GM23338 (cell line): ENCODE results near the gene SCRG1. TPM values are rescaled to one million over a fixed set of nuclear protein-coding genes. Genes with fewer than 3 reads are reported as not detected.

Experiments
- ATAC-seq: fragments of 200-7000 bp; cut with Tn5 transposase; 3 replicates; pipeline ENCODE4 v1.9.1; 2020
- DNase-seq: peaks from one replicate; pipeline ENCODE4 v3.0.0-alpha.2; 2015; ENCODE audit warnings: low spot score
- H2AFZ ChIP-seq: fragments of 200-600 bp; sonication (generic); 2 replicates; pipeline ENCODE4 v1.8.0; 2016; ENCODE audit warnings: antibody characterized with exemption, mild to moderate bottlenecking, moderate library complexity
- H3F3A ChIP-seq: fragments of 200-600 bp; sonication (generic); replicated peaks from 2 replicates; pipeline ENCODE4 v1.8.0; 2017; ENCODE audit warnings: antibody characterized with exemption, mixed run types, low read depth
- H3K27ac ChIP-seq: fragments of 200-600 bp; sonication (generic); 2 replicates; pipeline ENCODE4 v1.6.1; 2016; ENCODE audit warnings: low read depth
- H3K27me3 ChIP-seq: fragments of 200-600 bp; sonication (generic); 2 replicates; pipeline ENCODE4 v1.8.0; 2016; ENCODE audit warnings: mild to moderate bottlenecking, mixed run types, moderate library complexity; ENCODE audit not compliant: insufficient read depth
- H3K36me3 ChIP-seq: fragments of 200-600 bp; sonication (generic); 2 replicates; pipeline ENCODE4 v1.8.0; 2016; ENCODE audit warnings: mild to moderate bottlenecking; ENCODE audit not compliant: insufficient read depth
- H3K4me1 ChIP-seq: fragments of 200-600 bp; sonication (generic); 2 replicates; pipeline ENCODE4 v1.8.0; 2016; ENCODE audit warnings: mild to moderate bottlenecking, moderate library complexity; ENCODE audit not compliant: insufficient read depth
- H3K4me2 ChIP-seq: fragments of 200-600 bp; sonication (generic); 2 replicates; pipeline ENCODE4 v1.7.1; 2017; ENCODE audit warnings: mixed run types
- H3K4me3 ChIP-seq: fragments of 200-600 bp; sonication (generic); 2 replicates; pipeline ENCODE4 v1.6.1; 2016; ENCODE audit warnings: mixed run types
- H3K79me2 ChIP-seq: fragments of 200-600 bp; sonication (generic); replicated peaks from 2 replicates; pipeline ENCODE4 v1.8.0; 2017; ENCODE audit warnings: mild to moderate bottlenecking; ENCODE audit not compliant: insufficient read depth
- H3K9me2 ChIP-seq: fragments of 200-600 bp; sonication (generic); 2 replicates; pipeline ENCODE4 v1.8.0; 2017; ENCODE audit not compliant: insufficient read depth
- H4K20me1 ChIP-seq: fragments of 200-600 bp; sonication (generic); replicated peaks from 2 replicates; pipeline ENCODE4 v1.8.0; 2017; ENCODE audit warnings: mild to moderate bottlenecking; ENCODE audit not compliant: insufficient read depth
- H3K27ac Mint-ChIP-seq: 2 replicates; pipeline ENCODE4 v1.8.0; 2020; ENCODE audit warnings: inconsistent platforms, mild to moderate bottlenecking, moderate library complexity, mixed read lengths
- H3K27me3 Mint-ChIP-seq: 3 replicates; pipeline ENCODE4 v1.8.0; 2022; ENCODE audit warnings: low read depth, mild to moderate bottlenecking, moderate library complexity, mixed read lengths, inconsistent platforms; ENCODE audit not compliant: insufficient read depth, poor library complexity
- H3K36me3 Mint-ChIP-seq: 3 replicates; pipeline ENCODE4 v1.8.0; 2021; ENCODE audit warnings: low read depth, mild to moderate bottlenecking, inconsistent platforms, moderate library complexity, mixed read lengths
- H3K4me1 Mint-ChIP-seq: 3 replicates; pipeline ENCODE4 v1.8.0; 2020; ENCODE audit warnings: mild to moderate bottlenecking, inconsistent platforms, mixed read lengths
- H3K4me3 Mint-ChIP-seq: 3 replicates; pipeline ENCODE4 v1.8.0; 2021; ENCODE audit warnings: moderate library complexity, mild to moderate bottlenecking, inconsistent platforms, mixed read lengths
- H3K9me3 Mint-ChIP-seq: 3 replicates; pipeline ENCODE4 v1.8.0; 2020; ENCODE audit warnings: moderate library complexity, mild to moderate bottlenecking, inconsistent platforms, mixed read lengths
- CREB1 ChIP-seq: fragments of 250-450 bp; sonication (Bioruptor Pico); IDR thresholded peaks from 2 replicates; pipeline ENCODE4 v1.5.0; 2020; ENCODE audit warnings: low read depth, mild to moderate bottlenecking, moderate library complexity
- CTCF ChIP-seq, 2 experiments: fragments of 200-600 bp in 1 of 2; sonication (generic) in 1 of 2; conservative IDR thresholded peaks; 2 replicates each; pipeline versions ENCODE4 v1.5.1 to v1.6.1; 2016 to 2017; ENCODE audit warnings: antibody characterized with exemption in 2 of 2, low read depth in 2 of 2, mild to moderate bottlenecking in 2 of 2, moderate library complexity in 1 of 2
- EZH2 ChIP-seq: fragments of 200-600 bp; sonication (generic); IDR thresholded peaks from one replicate; pipeline ENCODE4 v1.8.0; 2017; ENCODE audit warnings: antibody characterized with exemption, mild to moderate bottlenecking, low read depth; ENCODE audit not compliant: unreplicated experiment
- NANOG ChIP-seq: IDR thresholded peaks from 2 replicates; pipeline ENCODE4 v1.6.1; 2016; ENCODE audit warnings: antibody characterized with exemption, borderline replicate concordance
- STAT1 ChIP-seq: IDR thresholded peaks from one replicate; pipeline ENCODE4 v1.6.1; 2016; ENCODE audit warnings: antibody characterized with exemption; ENCODE audit not compliant: unreplicated experiment
- ZNF114 ChIP-seq: fragments of 250-450 bp; sonication (Bioruptor Pico); IDR thresholded peaks from 2 replicates; pipeline ENCODE4 v1.5.0; 2020; ENCODE audit warnings: mild to moderate bottlenecking, moderate library complexity
- ZNF331 ChIP-seq: fragments of 250-450 bp; sonication (Bioruptor Pico); IDR thresholded peaks from 2 replicates; pipeline ENCODE4 v1.5.0; 2020; ENCODE audit warnings: low read depth, mild to moderate bottlenecking, moderate library complexity
- ZNF462 ChIP-seq: fragments of 250-450 bp; sonication (Bioruptor Pico); IDR thresholded peaks from 2 replicates; pipeline ENCODE4 v1.5.0; 2020; ENCODE audit warnings: mild to moderate bottlenecking, moderate library complexity
- polyA plus RNA-seq: library from polyadenylated mRNA; unstranded; fragments of >200 nt; fragmentation: Nextera tagmentation; extraction: Ambion mirVana; gene quantifications from 2 replicates; pipeline ENCODE4 v1.2.1, GENCODE V29; 2016
- total RNA-seq: library from RNA; depleted of rRNA; stranded (reverse); fragments of >200 nt; shearing (Covaris generic); gene quantifications from 2 replicates; pipeline ENCODE4 v1.2.3, GENCODE V29; 2014

Gene SCRG1
- total and polyA plus RNA-seq, 2 experiments from 2014 or later: 0.45 TPM; not detected in 1

GRCh38 chr4:173391701-173392100 is 7.2 kb downstream of the SCRG1 start (continued):
- no peak for TF ChIP-seq ZNF462 (CRISPR knock-in tag)
- no peak for TF ChIP-seq STAT1
- TF ChIP-seq EZH2: no peak

GRCh38 chr4:173386751-173387150 is 12.2 kb downstream of the SCRG1 start:
- Histone ChIP-seq H2AFZ (no peak overlapping the region), H3K27me3 (no peaks in the 10 kb centered on the region), H3K4me3 (no peak overlapping the region), H3K4me1 (peaks cover 10% of the 10 kb centered on the region; the same call in 1 of the 2 replicates), H3F3A (no peaks in the 10 kb centered on the region), H4K20me1 (no peaks in the 10 kb centered on the region), H3K4me2 (no peak overlapping the region), H3K79me2 (no peaks in the 10 kb centered on the region), H3K9me2 (no peaks in the 10 kb centered on the region), H3K27ac (no peak overlapping the region), H3K36me3 (no peaks in the 10 kb centered on the region)
- Mint-ChIP-seq H3K36me3 (no peaks in the 10 kb centered on the region), H3K9me3 (no peaks in the 10 kb centered on the region), H3K27ac (no peak overlapping the region), H3K27me3 (no peaks in the 10 kb centered on the region), H3K4me1 (peaks cover 8% of the 10 kb centered on the region; the same call in 2 of the 3 replicates), H3K4me3 (no peak overlapping the region)
- ATAC-seq (no peak), DNase-seq (no peak)
- TF ChIP-seq ZNF114 (CRISPR knock-in tag): no peak
- no peak for TF ChIP-seq ZNF331 (CRISPR knock-in tag)
- no peak for TF ChIP-seq EZH2
- no peak for TF ChIP-seq CREB1 (CRISPR knock-in tag)
- no peak for TF ChIP-seq CTCF (conservative IDR thresholded peaks at IDR 0.05; ENCODE audit: low read depth in 2 of 2)
- TF ChIP-seq NANOG: no peak
- TF ChIP-seq ZNF462 (CRISPR knock-in tag): no peak
